Lower leg skin (tissue), 4 donors: ENCODE data around the gene SYVN1. TPM values are rescaled to one million over a fixed set of nuclear protein-coding genes. Genes with fewer than 3 reads are reported as not detected.

Experiments
- DNase-seq, 2 donors: peaks; one replicate each; pipeline ENCODE4 v3.0.0-alpha.2; 2019; ENCODE audit warnings: low spot score in 2 of 2
- H3K4me3 ChIP-seq: fragments of 200-600 bp; sonication (generic); 2 replicates; pipeline ENCODE4 v1.5.1; 2017; ENCODE audit warnings: mild to moderate bottlenecking, low read depth; ENCODE audit not compliant: poor library complexity, severe bottlenecking
- POLR2A ChIP-seq, 2 donors: fragments of 450-650 bp; IDR thresholded peaks; one replicate each; pipeline ENCODE4 v1.6.1; 2016 to 2017; ENCODE audit warnings: antibody characterized with exemption in 2 of 2, mild to moderate bottlenecking in 1 of 2, moderate library complexity in 1 of 2
- WGBS, 2 donors: methylation state at CpG; one replicate each; pipeline ENCODE4 v1.1.5; 2018; 5-methylcytosine and 5-hydroxymethylcytosine counted together
- intact Hi-C: fragments of 100-400 bp; cut with DNase I; formaldehyde crosslinking; loops from one replicate; pipeline ENCODE4 v1.15.0; 2023; ENCODE audit warnings: low total_unique reads
- total RNA-seq, 4 donors: library from RNA; depleted of rRNA; stranded (reverse); fragments of >200 nt; gene quantifications; one replicate each; pipeline ENCODE4 v1.1.0, GENCODE V29; 2016
- TF ChIP-seq, protein P1 (sequence below), 3 donors: fragments of 450-650 bp; IDR thresholded peaks; one replicate each; pipeline ENCODE4 v1.5.1; 2016; ENCODE audit warnings: antibody characterized with exemption in 3 of 3, mild to moderate bottlenecking in 3 of 3, moderate library complexity in 2 of 3

The SYVN1 gene
- total RNA-seq, 4 donors from 2014 or later = 21.9 to 60.3 (median 47.8) TPM

DNA sequence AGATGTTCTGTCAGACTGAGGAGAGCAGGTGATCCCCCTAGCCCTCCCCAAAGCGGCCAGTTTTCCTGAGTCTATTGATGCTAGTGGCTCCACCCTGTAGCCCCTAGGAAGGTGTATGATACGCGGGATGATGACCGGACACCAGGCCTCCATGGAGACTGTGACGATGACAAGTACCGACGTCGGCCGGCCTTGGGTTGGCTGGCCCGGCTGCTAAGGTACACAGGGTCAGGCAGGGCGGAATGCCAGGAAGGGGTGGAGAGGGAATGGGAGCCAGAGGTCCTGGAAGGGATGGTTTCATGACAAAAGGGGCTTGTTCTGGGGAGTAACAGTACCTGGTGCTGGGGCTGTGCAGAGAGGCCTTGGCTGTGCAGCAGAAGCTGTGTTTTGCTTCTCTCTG, 47.1 kb downstream of the SYVN1 start:
- WGBS, 2 donors = 91 to 94% methylated on average over 11 of the region's 11 CpGs
- H3K4me3 ChIP-seq = no peak overlapping the region
- TF ChIP-seq, protein P1, sequence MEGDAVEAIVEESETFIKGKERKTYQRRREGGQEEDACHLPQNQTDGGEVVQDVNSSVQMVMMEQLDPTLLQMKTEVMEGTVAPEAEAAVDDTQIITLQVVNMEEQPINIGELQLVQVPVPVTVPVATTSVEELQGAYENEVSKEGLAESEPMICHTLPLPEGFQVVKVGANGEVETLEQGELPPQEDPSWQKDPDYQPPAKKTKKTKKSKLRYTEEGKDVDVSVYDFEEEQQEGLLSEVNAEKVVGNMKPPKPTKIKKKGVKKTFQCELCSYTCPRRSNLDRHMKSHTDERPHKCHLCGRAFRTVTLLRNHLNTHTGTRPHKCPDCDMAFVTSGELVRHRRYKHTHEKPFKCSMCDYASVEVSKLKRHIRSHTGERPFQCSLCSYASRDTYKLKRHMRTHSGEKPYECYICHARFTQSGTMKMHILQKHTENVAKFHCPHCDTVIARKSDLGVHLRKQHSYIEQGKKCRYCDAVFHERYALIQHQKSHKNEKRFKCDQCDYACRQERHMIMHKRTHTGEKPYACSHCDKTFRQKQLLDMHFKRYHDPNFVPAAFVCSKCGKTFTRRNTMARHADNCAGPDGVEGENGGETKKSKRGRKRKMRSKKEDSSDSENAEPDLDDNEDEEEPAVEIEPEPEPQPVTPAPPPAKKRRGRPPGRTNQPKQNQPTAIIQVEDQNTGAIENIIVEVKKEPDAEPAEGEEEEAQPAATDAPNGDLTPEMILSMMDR (IDR thresholded peaks at IDR 0.05) = no peak
- TF ChIP-seq POLR2A (IDR thresholded peaks at IDR 0.05) = no peak
- intact Hi-C loops = loop anchor here (10.0 kb wide), 1 partner anchor 72 kb away; the partner anchor contains the start of gene ARL2
- no peak for DNase-seq

DNA sequence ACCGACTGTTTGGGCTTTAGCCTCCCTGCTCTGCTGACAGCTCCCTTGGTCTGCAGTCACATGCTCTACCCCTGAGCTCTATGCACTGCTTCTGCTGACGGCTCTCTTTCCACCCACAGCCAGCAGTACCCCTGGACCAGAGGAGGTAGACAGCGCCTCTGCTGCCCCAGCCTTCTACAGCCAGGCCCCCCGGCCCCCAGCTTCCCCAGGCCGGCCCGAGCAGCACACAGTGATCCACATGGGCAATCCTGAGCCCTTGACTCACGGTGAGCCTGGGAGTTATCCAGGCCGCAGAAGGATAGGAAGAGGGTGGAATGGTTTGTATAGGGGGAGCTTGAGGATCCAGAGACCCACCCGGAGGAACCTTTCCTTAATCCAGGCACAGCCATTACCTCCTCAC, 47.5 kb downstream of the SYVN1 start:
- 84 to 90% methylated on average over 7 to 9 of the region's 9 CpGs for WGBS, 2 donors
- TF ChIP-seq, protein P1 (IDR thresholded peaks at IDR 0.05) = no peak
- no peak for TF ChIP-seq POLR2A (IDR thresholded peaks at IDR 0.05)
- intact Hi-C loops = loop anchor here (10.0 kb wide), 1 partner anchor 72 kb away; the partner anchor contains the start of gene ARL2
- DNase-seq = no peak
- H3K4me3 ChIP-seq = no peak overlapping the region

DNA sequence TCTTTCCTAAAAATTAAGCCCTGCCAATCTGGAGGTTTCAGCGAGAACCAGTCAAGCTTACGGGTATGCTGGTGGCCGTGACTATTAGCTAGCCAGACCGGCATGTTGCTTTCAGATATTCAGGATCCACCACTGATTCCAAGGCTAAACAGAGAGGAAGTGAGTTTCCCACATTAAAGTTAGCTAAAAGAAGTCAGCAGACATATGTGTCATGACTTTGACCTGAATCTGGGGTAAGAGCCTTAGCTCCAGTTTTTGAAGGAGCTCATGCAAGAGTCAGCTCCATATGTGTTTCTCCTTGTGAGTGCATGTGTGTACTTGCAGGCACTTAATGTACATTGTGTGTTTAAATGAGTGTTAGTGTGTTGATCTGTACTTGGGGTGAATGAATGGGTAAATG, 48.9 kb downstream of the SYVN1 start:
- H3K4me3 ChIP-seq = no peak overlapping the region
- WGBS, 2 donors = 84 to 90% methylated on average over 4 of the region's 4 CpGs
- TF ChIP-seq, protein P1 (IDR thresholded peaks at IDR 0.05) = no peak
- TF ChIP-seq POLR2A (IDR thresholded peaks at IDR 0.05) = no peak
- no peak for DNase-seq
- intact Hi-C loops = loop anchor here (10.0 kb wide), 1 partner anchor 71 kb away; the partner anchor contains the start of gene ARL2

DNA sequence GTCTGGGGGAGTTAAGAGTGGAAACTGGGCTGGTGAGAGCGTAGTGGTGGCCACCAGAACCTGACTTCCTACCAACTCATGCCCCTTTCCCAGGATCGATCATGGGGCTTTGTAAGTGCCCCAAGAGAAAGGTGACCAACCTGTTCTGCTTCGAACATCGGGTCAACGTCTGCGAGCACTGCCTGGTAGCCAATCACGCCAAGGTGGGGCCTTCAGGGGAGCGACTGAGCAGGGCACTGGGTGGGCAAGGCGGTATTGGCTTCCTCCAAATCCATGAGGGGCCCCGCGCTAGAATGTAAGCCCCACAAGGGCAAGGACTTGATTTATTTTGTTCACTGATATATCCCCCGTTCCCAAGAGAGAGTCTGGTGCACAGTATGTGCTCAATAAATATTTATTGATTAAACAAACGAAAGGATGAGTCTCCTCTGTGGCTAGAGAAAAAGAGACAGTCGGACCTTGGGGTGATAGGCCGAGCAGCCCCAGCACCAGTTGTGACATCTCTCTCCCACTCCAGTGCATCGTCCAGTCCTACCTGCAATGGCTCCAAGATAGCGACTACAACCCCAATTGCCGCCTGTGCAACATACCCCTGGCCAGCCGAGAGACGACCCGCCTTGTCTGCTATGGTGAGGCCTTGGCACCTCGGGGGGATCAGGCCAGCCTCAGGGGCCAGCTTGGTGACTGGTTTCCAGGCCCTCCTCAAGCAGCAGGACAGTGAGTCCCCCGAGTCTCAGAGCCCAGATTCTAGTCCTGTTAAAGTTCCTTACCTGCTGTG, 49.5 kb downstream of the SYVN1 start:
- intact Hi-C loops = loop anchor here (10.0 kb wide), 1 partner anchor 70 kb away; the partner anchor contains the start of gene ARL2
- no peak for DNase-seq
- no peak for TF ChIP-seq POLR2A (IDR thresholded peaks at IDR 0.05)
- TF ChIP-seq, protein P1 (IDR thresholded peaks at IDR 0.05) = no peak
- WGBS, 2 donors = 42% methylated on average over 23 of the region's 23 CpGs
- H3K4me3 ChIP-seq = peak overlapping the region; percentile 28

DNA sequence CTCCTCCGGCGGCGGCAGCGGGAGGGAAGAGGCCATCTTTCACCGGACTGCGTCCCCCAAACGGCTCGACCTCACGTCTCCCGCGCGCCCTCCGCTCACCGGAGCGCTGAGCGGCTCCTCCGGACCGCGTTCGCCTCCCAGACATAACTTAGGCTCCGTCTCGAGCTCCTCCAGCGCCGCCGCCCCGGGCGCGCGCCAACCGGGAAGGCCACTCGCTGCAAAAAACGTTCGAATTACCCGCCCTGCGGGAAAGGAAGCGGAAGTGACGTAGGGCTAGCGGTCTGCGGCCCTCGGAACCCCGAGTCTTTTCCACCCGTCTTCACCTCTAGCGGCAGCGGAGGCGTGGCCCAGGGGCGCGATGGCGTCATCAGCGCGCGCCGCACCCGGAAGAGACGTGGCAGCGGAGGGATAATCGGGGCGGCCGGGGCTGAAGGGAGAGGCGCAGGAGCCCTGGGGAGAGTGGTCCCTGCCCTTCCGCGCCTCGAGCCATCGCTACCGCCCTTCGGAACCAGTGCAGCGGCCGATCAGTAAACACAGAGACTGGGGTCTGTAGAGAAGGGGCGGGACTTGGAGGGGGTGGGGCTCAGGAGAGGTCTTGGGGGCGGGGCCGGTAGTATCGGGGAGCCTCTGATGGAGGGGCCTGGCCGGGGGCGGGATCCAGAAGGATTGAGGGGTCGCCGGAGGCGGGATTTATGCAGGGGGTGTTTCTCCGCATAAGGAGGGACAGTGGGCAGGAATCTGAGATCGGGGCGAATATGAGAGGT, 50.3 kb downstream of the SYVN1 start, which contains the start of the genes CDCA5 and ZFPL1:
Gene CDCA5 (minus strand): TSS at position 207 of the 764 bp plus-strand sequence. CDS start 62 bp downstream, at position 145.
Gene ZFPL1 (plus strand): TSS at position 389 of the 764 bp plus-strand sequence. CDS start 477 bp downstream, outside the sequence.
- 0 to 1% methylated on average over 53 to 67 of the region's 79 CpGs for WGBS, 2 donors
- DNase-seq = peak; percentile 93 to 99
- intact Hi-C loops = loop anchor here (10.0 kb wide), 1 partner anchor 69 kb away; the partner anchor contains the start of gene ARL2
- peak within 1 kb of the TSS; percentile 28 for H3K4me3 ChIP-seq
- peak in 1 of 2 donors; percentile 39 for TF ChIP-seq POLR2A (IDR thresholded peaks at IDR 0.05)
- TF ChIP-seq, protein P1 (IDR thresholded peaks at IDR 0.05) = no peak
